H1 (cell line): ENCODE results near the gene PGBD5. TPM values are rescaled to one million over a fixed set of nuclear protein-coding genes. Genes with fewer than 3 reads are reported as not detected.

Experiments
- CBX5 ChIP-seq: fragments of 300-800, 300-1000 bp; sonication (generic); IDR thresholded peaks from 2 replicates; pipeline ENCODE4 v1.7.1; 2016; ENCODE audit warnings: antibody characterized with exemption, low read length, low read depth
- EGR1 ChIP-seq: IDR thresholded peaks from 2 replicates; pipeline ENCODE4 v1.6.1; 2011; ENCODE audit warnings: low read depth, low read length, borderline replicate concordance
- KDM4A ChIP-seq: IDR thresholded peaks from one replicate; pipeline ENCODE4 v1.7.1; 2012; ENCODE audit warnings: low read depth, mild to moderate bottlenecking, moderate library complexity, low read length, inconsistent platforms; ENCODE audit not compliant: severe bottlenecking
- SUZ12 ChIP-seq: fragments of 200-600 bp; sonication (generic); IDR thresholded peaks from 2 replicates; pipeline ENCODE4 v1.6.1; 2012; ENCODE audit warnings: mild to moderate bottlenecking, inconsistent platforms, low read length, moderate library complexity, mixed read lengths
- TCF12 ChIP-seq: IDR thresholded peaks from 2 replicates; pipeline ENCODE4 v1.6.1; 2011; ENCODE audit warnings: low read depth, mild to moderate bottlenecking, low read length
- polyA plus RNA-seq, 7 experiments: library from polyadenylated mRNA; depleted of rRNA in 3 of 7; stranded (reverse) in 5 of 7; unstranded in 2 of 7; fragments of >200 nt in 5 of 7; fragments of 200-250 nt in 2 of 7; gene quantifications; 1 replicate in 5 of 7; 2 replicates in 1 of 7; 4 replicates in 1 of 7; pipeline versions ENCODE4 v1.2.1 to v1.2.3, GENCODE V29; 2011 to 2013; ENCODE audit warnings: missing spikeins in 2 of 7, mixed read lengths in 2 of 7
- total RNA-seq: library from RNA; stranded (reverse); fragmentation: NEBNext Ultra II Directional; extraction: Animal tissue kit (Norgen Biotek cat#: 25700); gene quantifications from 2 replicates; pipeline ENCODE4 v1.2.1, GENCODE V29; 2021
- TF ChIP-seq, protein P1 (sequence below): fragments of 300-600 bp; sonication (generic); IDR thresholded peaks from 2 replicates; pipeline ENCODE4 v1.7.1; 2012; ENCODE audit warnings: low read length, moderate library complexity, mild to moderate bottlenecking, inconsistent platforms; ENCODE audit not compliant: insufficient replicate concordance

Gene PGBD5
- total and polyA plus RNA-seq, 2 of the 8 experiments (the other 6 are each of a cell fraction or from before 2014, with no cell fraction given): 16.3 to 18.4 TPM

GRCh38 chr1:230321341-230321740, 104.8 kb downstream of the PGBD5 start (continued):
- TF ChIP-seq, protein P1, sequence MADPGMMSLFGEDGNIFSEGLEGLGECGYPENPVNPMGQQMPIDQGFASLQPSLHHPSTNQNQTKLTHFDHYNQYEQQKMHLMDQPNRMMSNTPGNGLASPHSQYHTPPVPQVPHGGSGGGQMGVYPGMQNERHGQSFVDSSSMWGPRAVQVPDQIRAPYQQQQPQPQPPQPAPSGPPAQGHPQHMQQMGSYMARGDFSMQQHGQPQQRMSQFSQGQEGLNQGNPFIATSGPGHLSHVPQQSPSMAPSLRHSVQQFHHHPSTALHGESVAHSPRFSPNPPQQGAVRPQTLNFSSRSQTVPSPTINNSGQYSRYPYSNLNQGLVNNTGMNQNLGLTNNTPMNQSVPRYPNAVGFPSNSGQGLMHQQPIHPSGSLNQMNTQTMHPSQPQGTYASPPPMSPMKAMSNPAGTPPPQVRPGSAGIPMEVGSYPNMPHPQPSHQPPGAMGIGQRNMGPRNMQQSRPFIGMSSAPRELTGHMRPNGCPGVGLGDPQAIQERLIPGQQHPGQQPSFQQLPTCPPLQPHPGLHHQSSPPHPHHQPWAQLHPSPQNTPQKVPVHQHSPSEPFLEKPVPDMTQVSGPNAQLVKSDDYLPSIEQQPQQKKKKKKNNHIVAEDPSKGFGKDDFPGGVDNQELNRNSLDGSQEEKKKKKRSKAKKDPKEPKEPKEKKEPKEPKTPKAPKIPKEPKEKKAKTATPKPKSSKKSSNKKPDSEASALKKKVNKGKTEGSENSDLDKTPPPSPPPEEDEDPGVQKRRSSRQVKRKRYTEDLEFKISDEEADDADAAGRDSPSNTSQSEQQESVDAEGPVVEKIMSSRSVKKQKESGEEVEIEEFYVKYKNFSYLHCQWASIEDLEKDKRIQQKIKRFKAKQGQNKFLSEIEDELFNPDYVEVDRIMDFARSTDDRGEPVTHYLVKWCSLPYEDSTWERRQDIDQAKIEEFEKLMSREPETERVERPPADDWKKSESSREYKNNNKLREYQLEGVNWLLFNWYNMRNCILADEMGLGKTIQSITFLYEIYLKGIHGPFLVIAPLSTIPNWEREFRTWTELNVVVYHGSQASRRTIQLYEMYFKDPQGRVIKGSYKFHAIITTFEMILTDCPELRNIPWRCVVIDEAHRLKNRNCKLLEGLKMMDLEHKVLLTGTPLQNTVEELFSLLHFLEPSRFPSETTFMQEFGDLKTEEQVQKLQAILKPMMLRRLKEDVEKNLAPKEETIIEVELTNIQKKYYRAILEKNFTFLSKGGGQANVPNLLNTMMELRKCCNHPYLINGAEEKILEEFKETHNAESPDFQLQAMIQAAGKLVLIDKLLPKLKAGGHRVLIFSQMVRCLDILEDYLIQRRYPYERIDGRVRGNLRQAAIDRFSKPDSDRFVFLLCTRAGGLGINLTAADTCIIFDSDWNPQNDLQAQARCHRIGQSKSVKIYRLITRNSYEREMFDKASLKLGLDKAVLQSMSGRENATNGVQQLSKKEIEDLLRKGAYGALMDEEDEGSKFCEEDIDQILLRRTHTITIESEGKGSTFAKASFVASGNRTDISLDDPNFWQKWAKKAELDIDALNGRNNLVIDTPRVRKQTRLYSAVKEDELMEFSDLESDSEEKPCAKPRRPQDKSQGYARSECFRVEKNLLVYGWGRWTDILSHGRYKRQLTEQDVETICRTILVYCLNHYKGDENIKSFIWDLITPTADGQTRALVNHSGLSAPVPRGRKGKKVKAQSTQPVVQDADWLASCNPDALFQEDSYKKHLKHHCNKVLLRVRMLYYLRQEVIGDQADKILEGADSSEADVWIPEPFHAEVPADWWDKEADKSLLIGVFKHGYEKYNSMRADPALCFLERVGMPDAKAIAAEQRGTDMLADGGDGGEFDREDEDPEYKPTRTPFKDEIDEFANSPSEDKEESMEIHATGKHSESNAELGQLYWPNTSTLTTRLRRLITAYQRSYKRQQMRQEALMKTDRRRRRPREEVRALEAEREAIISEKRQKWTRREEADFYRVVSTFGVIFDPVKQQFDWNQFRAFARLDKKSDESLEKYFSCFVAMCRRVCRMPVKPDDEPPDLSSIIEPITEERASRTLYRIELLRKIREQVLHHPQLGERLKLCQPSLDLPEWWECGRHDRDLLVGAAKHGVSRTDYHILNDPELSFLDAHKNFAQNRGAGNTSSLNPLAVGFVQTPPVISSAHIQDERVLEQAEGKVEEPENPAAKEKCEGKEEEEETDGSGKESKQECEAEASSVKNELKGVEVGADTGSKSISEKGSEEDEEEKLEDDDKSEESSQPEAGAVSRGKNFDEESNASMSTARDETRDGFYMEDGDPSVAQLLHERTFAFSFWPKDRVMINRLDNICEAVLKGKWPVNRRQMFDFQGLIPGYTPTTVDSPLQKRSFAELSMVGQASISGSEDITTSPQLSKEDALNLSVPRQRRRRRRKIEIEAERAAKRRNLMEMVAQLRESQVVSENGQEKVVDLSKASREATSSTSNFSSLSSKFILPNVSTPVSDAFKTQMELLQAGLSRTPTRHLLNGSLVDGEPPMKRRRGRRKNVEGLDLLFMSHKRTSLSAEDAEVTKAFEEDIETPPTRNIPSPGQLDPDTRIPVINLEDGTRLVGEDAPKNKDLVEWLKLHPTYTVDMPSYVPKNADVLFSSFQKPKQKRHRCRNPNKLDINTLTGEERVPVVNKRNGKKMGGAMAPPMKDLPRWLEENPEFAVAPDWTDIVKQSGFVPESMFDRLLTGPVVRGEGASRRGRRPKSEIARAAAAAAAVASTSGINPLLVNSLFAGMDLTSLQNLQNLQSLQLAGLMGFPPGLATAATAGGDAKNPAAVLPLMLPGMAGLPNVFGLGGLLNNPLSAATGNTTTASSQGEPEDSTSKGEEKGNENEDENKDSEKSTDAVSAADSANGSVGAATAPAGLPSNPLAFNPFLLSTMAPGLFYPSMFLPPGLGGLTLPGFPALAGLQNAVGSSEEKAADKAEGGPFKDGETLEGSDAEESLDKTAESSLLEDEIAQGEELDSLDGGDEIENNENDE: no peak
- TF ChIP-seq EGR1 (no peak), KDM4A (no peak), TCF12 (no peak), SUZ12 (no peak), CBX5 (no peak)
